HepG2 (cell line): ENCODE results near the gene DCAF7. TPM values are rescaled to one million over a fixed set of nuclear protein-coding genes. Genes with fewer than 3 reads are reported as not detected.

ENCODE experiments used
- ADNP ChIP-seq: sonication (generic); formaldehyde crosslinking; IDR thresholded peaks from 2 replicates; pipeline ENCODE4 v1.4.0; 2020; ENCODE audit warnings: missing genetic modification reagents
- FIP1L1 ChIP-seq: fragments of 200-400 bp; formaldehyde crosslinking; IDR thresholded peaks from 2 replicates; pipeline ENCODE4 v1.6.1; 2018; ENCODE audit warnings: low read depth, mild to moderate bottlenecking, low read length, moderate library complexity, borderline replicate concordance; ENCODE audit not compliant: insufficient read depth
- HDAC1 ChIP-seq: sonication (generic); formaldehyde crosslinking; IDR thresholded peaks from 2 replicates; pipeline ENCODE4 v1.5.1; 2020; ENCODE audit warnings: mild to moderate bottlenecking, missing genetic modification reagents
- PCBP1 ChIP-seq: fragments of 200-400 bp; formaldehyde crosslinking; IDR thresholded peaks from 2 replicates; pipeline ENCODE4 v1.6.1; 2017; ENCODE audit warnings: mild to moderate bottlenecking, low read depth, low read length, borderline replicate concordance
- ZFP82 ChIP-seq: sonication (generic); formaldehyde crosslinking; IDR thresholded peaks from 2 replicates; pipeline ENCODE4 v1.5.1; 2020; ENCODE audit warnings: mild to moderate bottlenecking, missing genetic modification reagents, borderline replicate concordance
- ZNF44 ChIP-seq: sonication (generic); formaldehyde crosslinking; IDR thresholded peaks from 2 replicates; pipeline ENCODE4 v1.5.1; 2020; ENCODE audit warnings: mild to moderate bottlenecking, missing genetic modification reagents
- ZNF720 ChIP-seq: sonication (generic); formaldehyde crosslinking; IDR thresholded peaks from 2 replicates; pipeline ENCODE4 v1.4.0; 2020; ENCODE audit warnings: missing genetic modification reagents
- polyA plus RNA-seq, 8 experiments: library from polyadenylated mRNA; depleted of rRNA in 3 of 8; stranded (reverse) in 7 of 8; unstranded in 1 of 8; fragments of >200 nt; fragmentation: Illumina TruSeq in 4 of 8; extraction: Trizol in 4 of 8; gene quantifications; 2 replicates each; pipeline versions ENCODE4 v1.2.1 to v1.2.3, GENCODE V29; 2011 to 2016; ENCODE audit warnings: low read depth in 4 of 8, missing spikeins in 1 of 8, mixed read lengths in 1 of 8; ENCODE audit not compliant: insufficient read depth in 1 of 8
- total RNA-seq, 5 experiments: library from RNA; depleted of rRNA; stranded (reverse); fragments of >200 nt; fragmentation: Illumina TruSeq; extraction: Trizol; gene quantifications; 2 replicates each; pipeline ENCODE4 v1.2.3, GENCODE V29; 2016; ENCODE audit warnings: low read depth in 1 of 5
- TF ChIP-seq, protein P1 (sequence below): sonication (generic); formaldehyde crosslinking; IDR thresholded peaks from 2 replicates; pipeline ENCODE4 v1.4.0; 2020; ENCODE audit warnings: missing genetic modification reagents

The DCAF7 gene
- total and polyA plus RNA-seq, 2 of the 13 experiments (the other 11 are each of a cell fraction or from before 2014, with no cell fraction given) = 55.2 to 73.4 TPM

DNA sequence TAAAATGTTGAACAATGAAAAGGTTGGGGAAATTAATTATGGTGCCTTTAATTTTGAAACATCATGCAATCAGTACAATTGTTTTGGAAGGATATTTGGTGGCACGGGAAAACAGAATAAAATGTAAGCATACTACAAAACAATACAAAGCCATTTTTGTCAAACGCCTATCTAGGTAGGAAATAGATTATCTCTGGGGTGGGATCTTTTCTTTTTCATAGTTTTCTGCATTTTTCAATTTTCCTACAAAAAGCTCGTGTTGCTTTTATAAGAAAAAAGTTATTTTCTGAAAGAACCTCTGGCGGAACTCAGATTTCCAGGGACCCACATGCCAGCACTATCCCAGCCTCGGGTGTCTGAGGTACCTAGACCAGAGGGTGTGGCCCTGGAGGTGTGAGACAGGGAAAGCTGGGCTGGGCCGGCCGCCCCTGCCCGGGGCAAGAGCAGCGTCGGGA, 71.0 kb downstream of the DCAF7 start (continued):
- TF ChIP-seq, protein P1, sequence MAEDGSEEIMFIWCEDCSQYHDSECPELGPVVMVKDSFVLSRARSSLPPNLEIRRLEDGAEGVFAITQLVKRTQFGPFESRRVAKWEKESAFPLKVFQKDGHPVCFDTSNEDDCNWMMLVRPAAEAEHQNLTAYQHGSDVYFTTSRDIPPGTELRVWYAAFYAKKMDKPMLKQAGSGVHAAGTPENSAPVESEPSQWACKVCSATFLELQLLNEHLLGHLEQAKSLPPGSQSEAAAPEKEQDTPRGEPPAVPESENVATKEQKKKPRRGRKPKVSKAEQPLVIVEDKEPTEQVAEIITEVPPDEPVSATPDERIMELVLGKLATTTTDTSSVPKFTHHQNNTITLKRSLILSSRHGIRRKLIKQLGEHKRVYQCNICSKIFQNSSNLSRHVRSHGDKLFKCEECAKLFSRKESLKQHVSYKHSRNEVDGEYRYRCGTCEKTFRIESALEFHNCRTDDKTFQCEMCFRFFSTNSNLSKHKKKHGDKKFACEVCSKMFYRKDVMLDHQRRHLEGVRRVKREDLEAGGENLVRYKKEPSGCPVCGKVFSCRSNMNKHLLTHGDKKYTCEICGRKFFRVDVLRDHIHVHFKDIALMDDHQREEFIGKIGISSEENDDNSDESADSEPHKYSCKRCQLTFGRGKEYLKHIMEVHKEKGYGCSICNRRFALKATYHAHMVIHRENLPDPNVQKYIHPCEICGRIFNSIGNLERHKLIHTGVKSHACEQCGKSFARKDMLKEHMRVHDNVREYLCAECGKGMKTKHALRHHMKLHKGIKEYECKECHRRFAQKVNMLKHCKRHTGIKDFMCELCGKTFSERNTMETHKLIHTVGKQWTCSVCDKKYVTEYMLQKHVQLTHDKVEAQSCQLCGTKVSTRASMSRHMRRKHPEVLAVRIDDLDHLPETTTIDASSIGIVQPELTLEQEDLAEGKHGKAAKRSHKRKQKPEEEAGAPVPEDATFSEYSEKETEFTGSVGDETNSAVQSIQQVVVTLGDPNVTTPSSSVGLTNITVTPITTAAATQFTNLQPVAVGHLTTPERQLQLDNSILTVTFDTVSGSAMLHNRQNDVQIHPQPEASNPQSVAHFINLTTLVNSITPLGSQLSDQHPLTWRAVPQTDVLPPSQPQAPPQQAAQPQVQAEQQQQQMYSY = 0 out of 2 replicates have a peak, but pooled peaks have one; percentile 26
- TF ChIP-seq ZNF720 (CRISPR knock-in tag) = no peak
- TF ChIP-seq ZFP82 (CRISPR knock-in tag) = no peak
- 0 out of 2 replicates have a peak, but pooled peaks have one; percentile 27 for TF ChIP-seq ZNF44 (CRISPR knock-in tag)
- no peak for TF ChIP-seq FIP1L1
- no peak for TF ChIP-seq HDAC1 (CRISPR knock-in tag)
- TF ChIP-seq PCBP1 = no peak
- 0 out of 2 replicates have a peak, but pooled peaks have one; percentile 45 for TF ChIP-seq ADNP (CRISPR knock-in tag)
